Bronchial epithelial cell (primary cell): Measurements from ENCODE around the gene ZG16B. TPM values are rescaled to one million over a fixed set of nuclear protein-coding genes. Genes with fewer than 3 reads are reported as not detected.

Source experiments
- DNase-seq: peaks from one replicate; pipeline ENCODE4 v3.0.0-alpha.2; 2010; ENCODE audit warnings: low read depth
- FAIRE-seq: peaks from 2 replicates; lab custom pipeline; 2011; peaks lifted over from hg19 to GRCh38; lab: Jason Lieb, UNC
- H3K27me3 ChIP-seq: 2 replicates; pipeline ENCODE4 v1.5.1; 2011; ENCODE audit warnings: low read length; ENCODE audit not compliant: control insufficient read depth, insufficient read depth
- H3K36me3 ChIP-seq: 2 replicates; pipeline ENCODE4 v1.5.1; 2011; ENCODE audit warnings: low read length; ENCODE audit not compliant: control insufficient read depth, insufficient read depth
- H3K4me3 ChIP-seq: 2 replicates; pipeline ENCODE4 v1.5.1; 2011; ENCODE audit warnings: mild to moderate bottlenecking, low read depth, low read length, control low read depth
- total RNA-seq: library from RNA; depleted of rRNA; stranded (reverse); fragments of >200 nt; gene quantifications from 2 replicates; pipeline ENCODE4 v1.2.1, GENCODE V29; 2014
- TF ChIP-seq, protein P1 (sequence below): IDR thresholded peaks from 2 replicates; pipeline ENCODE4 v1.5.1; 2011; ENCODE audit warnings: mild to moderate bottlenecking, moderate library complexity, low read length, control low read depth, inconsistent platforms; ENCODE audit not compliant: insufficient read depth, severe bottlenecking

The ZG16B gene
- total RNA-seq, 1 donor from 2014 or later, result 0.53 TPM

DNA sequence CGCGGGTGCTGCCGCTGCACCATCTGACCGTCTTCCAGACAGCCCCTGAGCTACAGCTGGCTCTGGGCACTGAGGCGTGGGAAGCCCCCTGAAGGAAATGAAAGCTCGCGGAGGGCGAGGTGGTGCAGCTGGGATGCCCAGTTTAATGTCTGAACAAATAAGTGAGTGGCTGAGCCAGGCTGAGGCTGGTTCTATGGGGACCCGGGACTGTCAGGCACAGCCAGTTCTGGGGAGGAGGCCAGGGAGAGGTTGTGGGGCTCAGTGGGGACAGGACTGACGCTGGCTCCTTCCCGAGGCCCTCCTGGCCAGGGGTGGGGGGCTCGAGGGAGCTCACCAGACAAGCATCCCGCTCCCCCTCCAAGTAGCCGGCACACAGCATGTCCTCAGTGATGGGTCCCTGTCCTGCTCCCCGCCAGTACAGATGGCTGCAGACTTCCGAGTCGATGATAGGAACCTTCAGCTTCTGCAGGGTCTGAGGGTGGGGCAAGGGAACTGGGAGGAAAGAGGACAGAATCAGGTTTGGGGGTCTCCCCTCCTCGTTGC lies 23.5 kb downstream of the ZG16B start:
- FAIRE-seq (no peak), DNase-seq (no peak)
- H3K4me3 ChIP-seq, result no peak overlapping the region
- TF ChIP-seq, protein P1, sequence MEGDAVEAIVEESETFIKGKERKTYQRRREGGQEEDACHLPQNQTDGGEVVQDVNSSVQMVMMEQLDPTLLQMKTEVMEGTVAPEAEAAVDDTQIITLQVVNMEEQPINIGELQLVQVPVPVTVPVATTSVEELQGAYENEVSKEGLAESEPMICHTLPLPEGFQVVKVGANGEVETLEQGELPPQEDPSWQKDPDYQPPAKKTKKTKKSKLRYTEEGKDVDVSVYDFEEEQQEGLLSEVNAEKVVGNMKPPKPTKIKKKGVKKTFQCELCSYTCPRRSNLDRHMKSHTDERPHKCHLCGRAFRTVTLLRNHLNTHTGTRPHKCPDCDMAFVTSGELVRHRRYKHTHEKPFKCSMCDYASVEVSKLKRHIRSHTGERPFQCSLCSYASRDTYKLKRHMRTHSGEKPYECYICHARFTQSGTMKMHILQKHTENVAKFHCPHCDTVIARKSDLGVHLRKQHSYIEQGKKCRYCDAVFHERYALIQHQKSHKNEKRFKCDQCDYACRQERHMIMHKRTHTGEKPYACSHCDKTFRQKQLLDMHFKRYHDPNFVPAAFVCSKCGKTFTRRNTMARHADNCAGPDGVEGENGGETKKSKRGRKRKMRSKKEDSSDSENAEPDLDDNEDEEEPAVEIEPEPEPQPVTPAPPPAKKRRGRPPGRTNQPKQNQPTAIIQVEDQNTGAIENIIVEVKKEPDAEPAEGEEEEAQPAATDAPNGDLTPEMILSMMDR, result no peak
- no peaks in the 10 kb centered on the region for H3K36me3 ChIP-seq
- no peaks in the 10 kb centered on the region for H3K27me3 ChIP-seq

DNA sequence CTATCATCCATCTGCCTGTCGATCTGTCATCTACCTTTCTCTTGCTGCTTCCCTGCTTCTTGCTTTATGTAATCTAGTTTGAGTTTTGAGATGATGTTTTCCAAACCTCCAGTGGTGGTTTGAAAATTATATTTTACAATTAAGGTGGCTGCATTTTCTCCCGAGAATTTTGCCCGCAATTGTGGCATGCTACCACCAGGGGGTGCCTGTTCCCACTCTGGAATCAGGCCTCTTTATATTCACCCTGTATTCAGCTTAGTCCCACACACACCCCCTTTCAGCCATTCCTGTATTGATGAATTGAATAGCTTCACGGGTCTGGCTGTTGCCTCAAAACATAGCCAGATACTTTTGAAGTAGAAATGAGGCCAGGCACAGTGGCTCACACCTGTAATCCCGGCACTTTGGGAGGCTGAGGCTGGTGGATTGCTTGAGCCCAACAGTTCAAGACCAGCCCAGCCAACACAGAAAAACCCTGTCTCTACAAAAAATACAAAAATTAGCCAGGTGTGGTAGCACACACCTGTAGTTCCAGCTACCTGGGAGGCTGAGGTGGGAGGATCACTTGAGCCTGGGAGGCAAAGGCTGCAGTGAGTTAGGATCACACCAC lies 24.7 kb downstream of the ZG16B start:
- H3K27me3 ChIP-seq, result no peaks in the 10 kb centered on the region
- FAIRE-seq (no peak), DNase-seq (no peak)
- TF ChIP-seq, protein P1, result peak; percentile 47
- no peaks in the 10 kb centered on the region for H3K36me3 ChIP-seq
- H3K4me3 ChIP-seq, result no peak overlapping the region

DNA sequence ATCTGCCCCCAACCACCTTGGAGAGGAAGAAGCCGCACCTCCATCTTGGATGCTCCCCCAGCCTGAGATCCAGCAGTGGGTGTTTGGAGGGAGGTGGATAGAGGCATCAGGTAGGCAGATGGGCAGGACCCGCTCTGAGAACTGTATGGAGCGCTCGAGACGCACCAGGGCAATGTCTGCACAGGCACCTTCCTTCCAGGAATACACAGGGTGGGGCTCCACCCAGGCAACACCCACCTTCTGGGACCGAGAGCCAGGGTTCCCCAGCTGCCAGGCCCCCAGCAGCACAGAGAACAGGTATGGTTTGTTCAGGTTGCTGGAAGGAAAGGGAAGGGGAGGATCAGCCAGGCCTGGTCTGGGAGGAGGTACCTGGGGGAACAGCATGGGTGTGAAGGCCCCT lies 25.4 kb downstream of the ZG16B start:
- no peaks in the 10 kb centered on the region for H3K36me3 ChIP-seq
- TF ChIP-seq, protein P1, result no peak
- FAIRE-seq, result no peak
- H3K4me3 ChIP-seq, result no peak overlapping the region
- no peak for DNase-seq
- H3K27me3 ChIP-seq, result no peaks in the 10 kb centered on the region

DNA sequence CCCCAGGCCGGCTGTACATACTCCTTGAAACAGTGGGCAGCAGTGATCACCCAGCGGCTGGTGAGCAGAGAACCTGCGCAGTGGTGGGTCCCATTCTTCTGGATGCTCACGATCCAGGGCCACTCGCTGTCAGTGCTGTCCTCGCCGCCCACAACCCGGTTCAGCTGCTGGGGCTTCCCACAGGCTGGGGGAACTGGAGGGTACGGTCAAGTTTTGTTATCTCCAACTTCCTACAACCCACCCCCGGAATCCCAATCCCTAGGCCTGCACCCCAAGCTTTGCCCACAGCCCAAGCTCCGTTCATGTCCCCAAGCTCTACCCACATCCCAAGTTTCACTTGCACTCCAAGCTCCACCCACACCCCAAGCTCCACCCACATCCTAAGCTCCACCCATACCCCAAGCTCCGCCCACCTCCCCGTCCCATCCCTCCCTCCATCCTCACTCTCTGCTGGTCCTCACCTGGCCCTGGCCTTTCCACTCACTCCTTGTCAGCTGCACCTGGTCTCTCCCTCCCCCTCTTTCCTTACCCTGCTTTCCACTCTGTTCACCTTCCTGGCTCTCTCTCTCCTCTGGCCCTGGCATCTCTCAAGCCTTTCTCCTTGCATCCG lies 26.1 kb downstream of the ZG16B start:
- DNase-seq (no peak), FAIRE-seq (peak; percentile 43)
- Histone ChIP-seq H3K36me3 (no peaks in the 10 kb centered on the region), H3K4me3 (no peak overlapping the region), H3K27me3 (no peaks in the 10 kb centered on the region)
- TF ChIP-seq, protein P1, result no peak

DNA sequence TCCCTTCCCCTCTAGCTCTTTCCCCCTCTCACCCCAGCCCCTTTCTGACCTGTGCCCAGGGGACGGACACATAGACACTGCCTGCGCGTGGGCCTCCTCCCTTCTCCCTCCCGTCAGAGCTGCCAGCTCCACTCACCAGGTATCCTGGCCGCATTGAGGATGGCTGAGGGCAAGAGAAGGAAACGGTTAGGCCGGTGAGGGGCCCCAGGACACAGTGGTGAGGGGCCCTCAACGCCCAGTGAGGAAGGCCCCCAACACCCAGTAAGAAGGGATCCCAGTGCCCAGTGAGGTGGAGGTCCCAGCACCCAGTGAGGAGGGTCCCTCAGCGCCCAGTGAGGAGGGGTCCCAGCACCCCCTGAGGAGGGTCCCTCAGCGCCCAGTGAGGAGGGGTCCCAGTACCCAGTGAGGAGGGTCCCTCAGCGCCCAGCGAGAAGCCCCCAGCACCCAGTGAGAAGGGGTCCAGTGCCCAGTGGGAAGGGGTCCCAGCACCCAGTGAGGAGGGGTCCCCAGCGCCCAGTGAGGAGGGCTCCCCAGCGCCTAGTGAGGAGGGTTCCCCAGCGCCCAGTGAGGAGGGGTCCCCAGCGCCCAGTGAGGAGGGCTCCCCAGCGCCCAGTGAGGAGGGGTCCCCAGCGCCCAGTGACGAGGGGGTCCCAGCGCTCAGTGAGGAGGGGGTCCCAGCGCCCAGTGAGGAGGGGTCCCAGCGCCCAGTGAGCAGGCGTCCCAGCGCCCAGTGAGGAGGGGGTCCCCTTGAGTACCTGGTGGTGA lies 26.8 kb downstream of the ZG16B start:
- Histone ChIP-seq H3K4me3 (peak overlapping the region; percentile 47), H3K27me3 (no peaks in the 10 kb centered on the region), H3K36me3 (no peaks in the 10 kb centered on the region)
- no peak for FAIRE-seq
- no peak for DNase-seq
- TF ChIP-seq, protein P1, result no peak
